ENCODE results near the gene CLDN2.

Gene CLDN2

GRCh38 chrX:106928227-106928626 lies 8.0 kb downstream of the CLDN2 start:
- no CpG with 5 or more reads among the region's 4 CpGs for WGBS, 2 donors (ENCODE audit: extremely low coverage in 2 of 2, insufficient read length in 2 of 2, insufficient replicate concordance in 1 of 2)
- H3K79me1 ChIP-seq (ENCODE audit: low read depth, low read length) = no peaks in the 10 kb centered on the region

GRCh38 chrX:106931831-106932491 lies 11.8 kb downstream of the CLDN2 start:
- Histone ChIP-seq H3K27ac (replicated peaks; ENCODE audit: low read length) (no peak overlapping the region), H3K4me1 (ENCODE audit: control insufficient read depth in 2 of 2, insufficient read depth in 1 of 2, low read depth in 1 of 2, low read length in 2 of 2) (peaks cover 0 to 2% of the 10 kb centered on the region in 2 donors), H3K18ac (ENCODE audit: low read length) (no peak overlapping the region), H3K14ac (ENCODE audit: low read length) (no peak overlapping the region), H2AFZ (ENCODE audit: low read length) (no peak overlapping the region), H2BK120ac (ENCODE audit: low read depth, low read length) (no peak overlapping the region), H3K23ac (ENCODE audit: low read depth, low read length, poor library complexity) (no peak overlapping the region), H2BK15ac (ENCODE audit: low read length) (no peak overlapping the region), H3K9ac (ENCODE audit: low read depth, low read length, poor library complexity) (no peak overlapping the region), H3K4me2 (ENCODE audit: insufficient read depth, low read length, poor library complexity, severe bottlenecking) (no peak overlapping the region), H4K91ac (ENCODE audit: low read depth, low read length, poor library complexity) (no peak overlapping the region), H3K4me3 (ENCODE audit: low read length in 2 of 2) (no peak overlapping the region), H3K9me3 (replicated peaks in 1 of 2; ENCODE audit: control insufficient read depth in 2 of 2, insufficient read depth in 1 of 2, low read depth in 1 of 2, low read length in 2 of 2) (no peaks in the 10 kb centered on the region), H3K36me3 (replicated peaks in 1 of 2; ENCODE audit: control insufficient read depth in 2 of 2, insufficient read depth in 2 of 2, low read length in 2 of 2) (no peaks in the 10 kb centered on the region), H2AK5ac (ENCODE audit: low read depth, low read length) (no peak overlapping the region), H2BK12ac (ENCODE audit: low read length) (no peak overlapping the region), H4K8ac (ENCODE audit: low read depth, low read length) (no peak overlapping the region), H3K27me3 (ENCODE audit: control insufficient read depth in 3 of 3, insufficient read depth in 3 of 3, low read depth in 1 of 3, low read length in 3 of 3) (no peaks in the 10 kb centered on the region), H3K4ac (ENCODE audit: low read length) (no peak overlapping the region), H2BK5ac (ENCODE audit: low read length) (no peak overlapping the region), H3K79me1 (ENCODE audit: low read depth, low read length) (no peaks in the 10 kb centered on the region)
- no CpG with 5 or more reads among the region's 3 CpGs for WGBS, 2 donors (ENCODE audit: extremely low coverage in 2 of 2, insufficient read length in 2 of 2, insufficient replicate concordance in 1 of 2)
- DNase-seq (ENCODE audit: low spot score) = no peak

More at GRCh38 chrX:106928227-106928626, 8.0 kb downstream of the CLDN2 start:
- no peak overlapping the region for H2AK5ac ChIP-seq (ENCODE audit: low read depth, low read length)
- H3K9ac ChIP-seq (ENCODE audit: low read depth, low read length, poor library complexity) = no peak overlapping the region
- no peak overlapping the region for H2BK15ac ChIP-seq (ENCODE audit: low read length)
- H2BK120ac ChIP-seq (ENCODE audit: low read depth, low read length) = no peak overlapping the region
- peaks cover 0 to 2% of the 10 kb centered on the region in 2 donors for H3K4me1 ChIP-seq (ENCODE audit: control insufficient read depth in 2 of 2, insufficient read depth in 1 of 2, low read depth in 1 of 2, low read length in 2 of 2)
- H2BK12ac ChIP-seq (ENCODE audit: low read length) = no peak overlapping the region
- no peak overlapping the region for H3K27ac ChIP-seq (replicated peaks; ENCODE audit: low read length)
- no peak overlapping the region for H4K8ac ChIP-seq (ENCODE audit: low read depth, low read length)
- H3K4me3 ChIP-seq (ENCODE audit: low read length in 2 of 2) = no peak overlapping the region
- no peak overlapping the region for H3K4ac ChIP-seq (ENCODE audit: low read length)
- no peak overlapping the region for H3K4me2 ChIP-seq (ENCODE audit: insufficient read depth, low read length, poor library complexity, severe bottlenecking)
- no peak overlapping the region for H3K14ac ChIP-seq (ENCODE audit: low read length)
- DNase-seq (ENCODE audit: low spot score) = no peak
- no peaks in the 10 kb centered on the region for H3K27me3 ChIP-seq (ENCODE audit: control insufficient read depth in 3 of 3, insufficient read depth in 3 of 3, low read depth in 1 of 3, low read length in 3 of 3)
- no peaks in the 10 kb centered on the region for H3K36me3 ChIP-seq (replicated peaks in 1 of 2; ENCODE audit: control insufficient read depth in 2 of 2, insufficient read depth in 2 of 2, low read length in 2 of 2)
- no peak overlapping the region for H4K91ac ChIP-seq (ENCODE audit: low read depth, low read length, poor library complexity)
- H3K9me3 ChIP-seq (replicated peaks in 1 of 2; ENCODE audit: control insufficient read depth in 2 of 2, insufficient read depth in 1 of 2, low read depth in 1 of 2, low read length in 2 of 2) = no peaks in the 10 kb centered on the region
- H3K23ac ChIP-seq (ENCODE audit: low read depth, low read length, poor library complexity) = no peak overlapping the region
- no peak overlapping the region for H3K18ac ChIP-seq (ENCODE audit: low read length)
- H2AFZ ChIP-seq (ENCODE audit: low read length) = no peak overlapping the region
- no peak overlapping the region for H2BK5ac ChIP-seq (ENCODE audit: low read length)

GRCh38 chrX:106932492-106932923 lies 12.3 kb downstream of the CLDN2 start:
- no CpG with 5 or more reads among the region's 4 CpGs for WGBS, 2 donors (ENCODE audit: extremely low coverage in 2 of 2, insufficient read length in 2 of 2, insufficient replicate concordance in 1 of 2)
- no peak overlapping the region for H3K27ac ChIP-seq (replicated peaks; ENCODE audit: low read length)

GRCh38 chrX:106932960-106933537 lies 12.8 kb downstream of the CLDN2 start:
- Histone ChIP-seq H3K4ac (ENCODE audit: low read length) (no peak overlapping the region), H2AFZ (ENCODE audit: low read length) (no peak overlapping the region), H2BK12ac (ENCODE audit: low read length) (no peak overlapping the region), H2BK5ac (ENCODE audit: low read length) (no peak overlapping the region), H3K9ac (ENCODE audit: low read depth, low read length, poor library complexity) (no peak overlapping the region), H2BK120ac (ENCODE audit: low read depth, low read length) (no peak overlapping the region), H3K36me3 (replicated peaks in 1 of 2; ENCODE audit: control insufficient read depth in 2 of 2, insufficient read depth in 2 of 2, low read length in 2 of 2) (no peaks in the 10 kb centered on the region), H3K4me3 (ENCODE audit: low read length in 2 of 2) (no peak overlapping the region), H3K14ac (ENCODE audit: low read length) (no peak overlapping the region), H3K27ac (replicated peaks; ENCODE audit: low read length) (no peak overlapping the region), H3K27me3 (ENCODE audit: control insufficient read depth in 3 of 3, insufficient read depth in 3 of 3, low read depth in 1 of 3, low read length in 3 of 3) (peaks cover 0 to 2% (median 0%) of the 10 kb centered on the region in 3 experiments), H3K9me3 (replicated peaks in 1 of 2; ENCODE audit: control insufficient read depth in 2 of 2, insufficient read depth in 1 of 2, low read depth in 1 of 2, low read length in 2 of 2) (no peaks in the 10 kb centered on the region), H2AK5ac (ENCODE audit: low read depth, low read length) (no peak overlapping the region), H3K79me1 (ENCODE audit: low read depth, low read length) (no peaks in the 10 kb centered on the region), H3K4me1 (ENCODE audit: control insufficient read depth in 2 of 2, insufficient read depth in 1 of 2, low read depth in 1 of 2, low read length in 2 of 2) (peaks cover 0 to 2% of the 10 kb centered on the region in 2 donors), H4K91ac (ENCODE audit: low read depth, low read length, poor library complexity) (no peak overlapping the region), H2BK15ac (ENCODE audit: low read length) (no peak overlapping the region), H3K23ac (ENCODE audit: low read depth, low read length, poor library complexity) (no peak overlapping the region), H4K8ac (ENCODE audit: low read depth, low read length) (no peak overlapping the region), H3K18ac (ENCODE audit: low read length) (peak overlapping the region; percentile 64), H3K4me2 (ENCODE audit: insufficient read depth, low read length, poor library complexity, severe bottlenecking) (no peak overlapping the region)
- DNase-seq (ENCODE audit: low spot score) = no peak
- no CpG with 5 or more reads among the region's 6 CpGs for WGBS, 2 donors (ENCODE audit: extremely low coverage in 2 of 2, insufficient read length in 2 of 2, insufficient replicate concordance in 1 of 2)

More at GRCh38 chrX:106932492-106932923, 12.3 kb downstream of the CLDN2 start:
- no peaks in the 10 kb centered on the region for H3K27me3 ChIP-seq (ENCODE audit: control insufficient read depth in 3 of 3, insufficient read depth in 3 of 3, low read depth in 1 of 3, low read length in 3 of 3)
- H2BK15ac ChIP-seq (ENCODE audit: low read length) = no peak overlapping the region
- H3K4ac ChIP-seq (ENCODE audit: low read length) = no peak overlapping the region
- no peak overlapping the region for H2BK12ac ChIP-seq (ENCODE audit: low read length)
- no peaks in the 10 kb centered on the region for H3K36me3 ChIP-seq (replicated peaks in 1 of 2; ENCODE audit: control insufficient read depth in 2 of 2, insufficient read depth in 2 of 2, low read length in 2 of 2)
- no peak overlapping the region for H3K4me2 ChIP-seq (ENCODE audit: insufficient read depth, low read length, poor library complexity, severe bottlenecking)
- no peak overlapping the region for H4K8ac ChIP-seq (ENCODE audit: low read depth, low read length)
- no peak overlapping the region for H2AFZ ChIP-seq (ENCODE audit: low read length)
- H2BK120ac ChIP-seq (ENCODE audit: low read depth, low read length) = no peak overlapping the region
- H3K23ac ChIP-seq (ENCODE audit: low read depth, low read length, poor library complexity) = no peak overlapping the region
- no peak for DNase-seq (ENCODE audit: low spot score)
- peaks cover 0 to 2% of the 10 kb centered on the region in 2 donors for H3K4me1 ChIP-seq (ENCODE audit: control insufficient read depth in 2 of 2, insufficient read depth in 1 of 2, low read depth in 1 of 2, low read length in 2 of 2)
- no peaks in the 10 kb centered on the region for H3K9me3 ChIP-seq (replicated peaks in 1 of 2; ENCODE audit: control insufficient read depth in 2 of 2, insufficient read depth in 1 of 2, low read depth in 1 of 2, low read length in 2 of 2)
- H3K79me1 ChIP-seq (ENCODE audit: low read depth, low read length) = no peaks in the 10 kb centered on the region
- H2AK5ac ChIP-seq (ENCODE audit: low read depth, low read length) = no peak overlapping the region
- H3K4me3 ChIP-seq (ENCODE audit: low read length in 2 of 2) = no peak overlapping the region
- H3K9ac ChIP-seq (ENCODE audit: low read depth, low read length, poor library complexity) = no peak overlapping the region
- no peak overlapping the region for H3K18ac ChIP-seq (ENCODE audit: low read length)
- H4K91ac ChIP-seq (ENCODE audit: low read depth, low read length, poor library complexity) = no peak overlapping the region
- H3K14ac ChIP-seq (ENCODE audit: low read length) = no peak overlapping the region
- no peak overlapping the region for H2BK5ac ChIP-seq (ENCODE audit: low read length)
